Endothelial cell (in vitro differentiated cells): Measurements from ENCODE around the gene EPHA6. TPM values are rescaled to one million over a fixed set of nuclear protein-coding genes. Genes with fewer than 3 reads are reported as not detected.
A peak's percentile ranks its signal among the peaks of the same experiment; 100 is the strongest.

Source experiments
- DNase-seq: peaks from one replicate; pipeline ENCODE4 v3.0.0; 2021; ENCODE audit warnings: low spot score
- H3K27ac Mint-ChIP-seq: one replicate; pipeline ENCODE4 v1.8.0; 2021; ENCODE audit warnings: mixed read lengths, inconsistent platforms; ENCODE audit not compliant: unreplicated experiment
- H3K27me3 Mint-ChIP-seq: one replicate; pipeline ENCODE4 v1.8.0; 2021; ENCODE audit warnings: mild to moderate bottlenecking, moderate library complexity, mixed read lengths, inconsistent platforms; ENCODE audit not compliant: unreplicated experiment
- H3K36me3 Mint-ChIP-seq: one replicate; pipeline ENCODE4 v1.8.0; 2021; ENCODE audit warnings: mild to moderate bottlenecking, low read depth, mixed read lengths, inconsistent platforms; ENCODE audit not compliant: unreplicated experiment
- H3K4me1 Mint-ChIP-seq: one replicate; pipeline ENCODE4 v1.8.0; 2021; ENCODE audit warnings: mild to moderate bottlenecking, mixed read lengths, inconsistent platforms; ENCODE audit not compliant: unreplicated experiment
- H3K4me3 Mint-ChIP-seq: one replicate; pipeline ENCODE4 v1.8.0; 2021; ENCODE audit warnings: mild to moderate bottlenecking, mixed read lengths, inconsistent platforms; ENCODE audit not compliant: unreplicated experiment
- H3K9me3 Mint-ChIP-seq: one replicate; pipeline ENCODE4 v1.8.0; 2021; ENCODE audit warnings: mixed read lengths, inconsistent platforms; ENCODE audit not compliant: unreplicated experiment
- CTCF ChIP-seq: fragments of 200-600 bp; sonication (generic); IDR thresholded peaks from one replicate; pipeline ENCODE4 v1.5.0; 2021; ENCODE audit warnings: antibody characterized with exemption; ENCODE audit not compliant: unreplicated experiment
- total RNA-seq: library from RNA; stranded (reverse); fragmentation: NEBNext Ultra II Directional; extraction: Animal tissue kit (Norgen Biotek cat#: 25700); gene quantifications from one replicate; pipeline ENCODE4 v1.2.1, GENCODE V29; 2021; ENCODE audit not compliant: unreplicated experiment

Gene EPHA6
- total RNA-seq, 1 donor from 2014 or later = 21.8 TPM

GRCh38 chr3:97655971-97656370 is 841.6 kb downstream of the EPHA6 start:
- no peaks in the 10 kb centered on the region for H3K9me3 Mint-ChIP-seq
- TF ChIP-seq CTCF = no peak

DNA sequence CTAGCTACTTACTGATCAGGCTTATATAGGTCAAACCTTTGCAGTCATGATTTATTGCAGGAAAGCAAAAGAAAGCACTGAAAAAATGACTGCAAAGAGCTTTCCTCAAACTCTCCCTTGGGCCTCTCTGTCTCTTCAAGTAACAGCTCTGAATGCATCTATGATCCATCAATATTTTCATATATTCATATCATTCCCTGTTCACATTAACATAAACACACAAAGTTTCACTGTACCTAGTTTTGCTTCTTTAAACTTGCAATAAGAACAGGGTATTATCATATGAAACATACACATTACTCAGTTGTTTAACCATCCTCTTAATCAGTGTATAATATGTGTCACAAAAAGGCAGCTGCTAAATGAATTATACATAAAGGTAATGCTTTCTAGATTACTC is 842.2 kb downstream of the EPHA6 start:
- H3K4me3 Mint-ChIP-seq = no peak overlapping the region

More at GRCh38 chr3:97655971-97656370, 841.6 kb downstream of the EPHA6 start:
- Mint-ChIP-seq H3K4me3 (no peak overlapping the region), H3K27ac (no peak overlapping the region), H3K36me3 (no peaks in the 10 kb centered on the region), H3K4me1 (peaks cover 2% of the 10 kb centered on the region), H3K27me3 (no peaks in the 10 kb centered on the region)
- DNase-seq = no peak

DNA sequence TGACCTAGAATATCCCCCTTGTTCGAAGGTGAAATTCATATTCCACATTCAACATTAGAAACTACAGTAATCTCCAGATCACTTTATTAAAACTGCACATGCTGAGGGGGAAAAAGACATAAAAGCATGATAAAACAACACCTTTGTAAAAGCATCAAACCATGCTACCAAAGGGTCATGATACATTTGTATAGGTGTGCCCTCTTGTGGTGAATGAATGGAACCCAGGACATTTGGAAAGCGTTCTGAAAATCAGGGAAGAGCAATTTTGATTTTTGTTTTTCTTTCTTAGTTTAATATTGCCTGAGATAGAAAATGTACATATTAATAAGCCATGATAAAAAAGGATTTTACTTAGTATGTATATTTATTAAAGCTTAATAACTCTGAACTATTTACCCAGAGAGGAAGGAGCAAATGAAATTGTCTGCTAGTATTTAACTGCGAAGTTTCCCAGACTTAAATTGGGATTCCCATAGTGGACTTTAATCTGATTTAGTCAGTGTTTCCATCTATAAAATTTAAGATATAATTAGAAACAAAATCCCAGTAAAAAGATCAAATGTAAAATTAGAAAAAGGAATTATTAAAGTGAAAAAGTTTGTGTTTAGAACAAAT is 844.4 kb downstream of the EPHA6 start:
- H3K27ac Mint-ChIP-seq = no peak overlapping the region
- no peaks in the 10 kb centered on the region for H3K9me3 Mint-ChIP-seq
- TF ChIP-seq CTCF = peak; percentile 80
- H3K36me3 Mint-ChIP-seq = no peaks in the 10 kb centered on the region
- no peak overlapping the region for H3K4me3 Mint-ChIP-seq
- H3K4me1 Mint-ChIP-seq = peaks cover 6% of the 10 kb centered on the region
- H3K27me3 Mint-ChIP-seq = no peaks in the 10 kb centered on the region
- DNase-seq = peak; percentile 4

More for the DNA sequence above, 842.2 kb downstream of the EPHA6 start:
- Mint-ChIP-seq H3K27me3 (no peaks in the 10 kb centered on the region), H3K9me3 (no peaks in the 10 kb centered on the region), H3K4me1 (peaks cover 2% of the 10 kb centered on the region), H3K27ac (no peak overlapping the region), H3K36me3 (no peaks in the 10 kb centered on the region)
- TF ChIP-seq CTCF = no peak
- DNase-seq = no peak

DNA sequence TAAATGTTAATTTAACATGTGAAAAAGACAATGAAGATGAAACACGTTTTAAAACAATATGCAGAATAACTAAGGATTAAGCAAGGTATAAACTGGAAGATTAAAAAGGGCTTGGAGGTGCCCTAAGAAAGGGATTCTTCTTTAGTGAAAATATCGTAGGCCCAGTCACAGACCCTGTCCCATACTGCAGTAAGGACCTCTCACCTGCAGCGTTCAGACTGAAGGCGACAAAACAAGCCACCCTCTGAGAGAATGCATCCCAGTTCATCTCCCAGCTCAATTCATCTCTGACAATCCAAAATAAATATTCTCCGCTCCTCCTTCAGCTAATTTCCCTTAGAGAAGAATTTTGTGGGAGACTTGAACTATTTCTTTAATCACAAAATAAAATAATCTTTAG is 847.9 kb downstream of the EPHA6 start:
- H3K27ac Mint-ChIP-seq = no peak overlapping the region
- peaks cover 6% of the 10 kb centered on the region for H3K4me1 Mint-ChIP-seq
- H3K9me3 Mint-ChIP-seq = no peaks in the 10 kb centered on the region
- H3K27me3 Mint-ChIP-seq = no peaks in the 10 kb centered on the region
- DNase-seq = no peak
- H3K36me3 Mint-ChIP-seq = no peaks in the 10 kb centered on the region
- no peak for TF ChIP-seq CTCF
- H3K4me3 Mint-ChIP-seq = no peak overlapping the region

DNA sequence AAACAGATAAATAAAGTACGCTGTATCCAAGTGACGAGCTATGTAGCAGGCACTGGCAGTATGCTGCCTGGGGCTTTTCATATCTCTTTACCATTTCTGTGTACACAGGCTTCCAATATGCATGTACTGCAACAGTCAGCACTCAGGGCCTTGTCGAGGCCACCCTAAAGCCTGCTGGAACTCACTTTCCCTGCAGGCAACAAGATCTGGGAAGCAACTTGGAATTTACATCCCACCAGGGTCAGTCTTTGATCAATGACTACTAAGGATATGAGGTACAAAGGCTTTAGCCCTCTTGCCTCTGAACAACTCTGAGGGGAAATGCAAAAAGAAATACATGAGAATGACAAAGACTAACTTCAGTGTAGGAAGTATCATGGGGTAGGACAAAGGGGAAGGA is 848.4 kb downstream of the EPHA6 start:
- peaks cover 4% of the 10 kb centered on the region for H3K4me1 Mint-ChIP-seq
- TF ChIP-seq CTCF = no peak
- no peaks in the 10 kb centered on the region for H3K36me3 Mint-ChIP-seq
- no peak overlapping the region for H3K27ac Mint-ChIP-seq
- H3K9me3 Mint-ChIP-seq = no peaks in the 10 kb centered on the region
- DNase-seq = no peak
- H3K27me3 Mint-ChIP-seq = no peaks in the 10 kb centered on the region
- no peak overlapping the region for H3K4me3 Mint-ChIP-seq
